CD4-positive, alpha-beta T cell treated with Interleukin-4 for 1 hour (primary cell): ENCODE measurements around the gene CORIN.
"Not testable (repeated sequence)": the region's sequence is repeated elsewhere in the genome, so short reads cannot be mapped to it uniquely, and the experiment has no call there.

Experiments
- DNase-seq, 2 donors: peaks; one replicate each; pipeline ENCODE4 v3.0.0-alpha.2; 2020 to 2022

Gene CORIN

GRCh38 chr4:47553329-47554125 is 284.3 kb downstream of the CORIN start:
- DNase-seq: no peak

GRCh38 chr4:47551682-47552081 is 286.2 kb downstream of the CORIN start:
- no peak for DNase-seq

- no peak for DNase-seq
These were observed 286.8 kb downstream of the CORIN start for GRCh38 chr4:47550899-47551548.

GRCh38 chr4:47550357-47550756 is 287.5 kb downstream of the CORIN start:
- not testable (repeated sequence) for DNase-seq
